ENCODE measurements around the gene DCHS1.

DCHS1 gene

DNA sequence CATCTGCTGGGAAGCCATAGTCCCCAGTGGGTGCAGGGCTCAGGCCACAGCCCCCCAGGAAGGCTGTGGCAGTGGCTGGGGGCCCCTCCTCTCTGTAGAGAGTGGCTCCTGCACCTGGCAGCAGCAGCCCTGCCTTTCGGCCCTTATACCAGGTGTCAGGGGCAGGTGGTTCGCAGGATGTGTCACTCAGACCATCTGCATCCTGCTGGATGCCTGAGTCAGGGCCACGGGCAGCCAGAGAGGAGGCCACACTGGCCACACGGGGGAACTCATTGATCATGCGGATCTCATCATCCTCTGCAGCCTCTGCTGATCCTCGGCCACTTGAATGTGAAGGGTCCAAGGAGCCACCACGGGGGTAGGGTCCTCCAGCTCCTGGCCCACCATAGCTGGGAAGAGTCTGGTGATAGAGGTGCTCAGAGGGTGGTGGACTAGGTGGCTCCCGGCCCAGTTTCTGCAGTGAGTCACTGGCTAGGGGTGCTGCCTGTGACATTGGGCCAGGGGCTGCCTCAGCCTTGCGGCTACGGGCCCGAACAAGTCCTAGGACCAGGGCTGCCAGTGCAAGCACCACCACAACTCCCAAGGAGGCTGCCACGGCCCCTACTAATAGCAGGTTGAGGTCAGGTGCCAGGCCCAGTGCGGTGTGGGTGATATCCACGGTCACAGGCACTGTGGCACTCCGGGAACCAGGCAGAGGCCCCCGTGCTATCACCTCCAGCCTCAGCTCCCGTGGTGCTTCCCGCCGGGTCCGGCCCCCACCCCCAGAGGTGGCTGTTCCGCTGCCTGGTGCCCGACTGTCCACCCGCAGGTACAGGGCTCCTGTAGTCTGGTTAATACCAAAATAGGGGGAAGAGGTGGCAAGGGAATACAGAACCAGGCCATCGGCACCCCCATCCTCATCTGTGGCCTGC, 33.1 kb downstream of the DCHS1 start:
- Mint-ChIP-seq H3K4me3 (no peak overlapping the region), H3K27ac (no peak overlapping the region), H3K27me3 (no peaks in the 10 kb centered on the region), H3K9me3 (no peaks in the 10 kb centered on the region), H3K4me1 (peaks cover 14% of the 10 kb centered on the region in 2 donors), H3K36me3 (peaks cover 0 to under 1% of the 10 kb centered on the region in 2 donors)
- ATAC-seq (replicated peaks) (no peak), DNase-seq (no peak)

DNA sequence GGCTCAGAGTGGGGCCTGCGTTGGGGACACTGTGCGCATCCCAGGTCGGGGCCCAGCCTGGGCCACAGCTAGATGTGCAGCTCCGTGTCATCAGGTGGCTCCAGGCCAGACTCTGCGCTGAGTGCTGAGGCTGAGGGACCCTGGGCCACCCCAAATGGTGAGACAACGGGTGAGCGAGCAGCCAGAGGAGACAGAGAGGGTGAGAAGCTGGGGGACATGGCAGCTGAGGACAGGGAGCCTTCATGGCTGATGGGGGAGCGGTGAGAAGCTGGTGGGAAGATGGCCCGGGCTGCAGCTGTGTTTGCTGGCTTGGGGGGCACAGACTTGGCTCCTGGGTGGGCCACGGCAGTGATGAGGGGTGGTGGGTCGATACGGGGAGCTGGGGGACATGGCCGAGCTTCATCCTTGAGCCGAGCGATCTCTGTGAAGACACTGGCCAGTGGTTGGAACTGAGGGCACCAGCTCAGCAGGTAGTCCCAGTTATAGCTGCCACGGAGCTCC, 33.8 kb downstream of the DCHS1 start:
- H3K9me3 Mint-ChIP-seq = no peaks in the 10 kb centered on the region
- H3K4me1 Mint-ChIP-seq = peaks cover 13 to 14% of the 10 kb centered on the region in 2 donors

DNA sequence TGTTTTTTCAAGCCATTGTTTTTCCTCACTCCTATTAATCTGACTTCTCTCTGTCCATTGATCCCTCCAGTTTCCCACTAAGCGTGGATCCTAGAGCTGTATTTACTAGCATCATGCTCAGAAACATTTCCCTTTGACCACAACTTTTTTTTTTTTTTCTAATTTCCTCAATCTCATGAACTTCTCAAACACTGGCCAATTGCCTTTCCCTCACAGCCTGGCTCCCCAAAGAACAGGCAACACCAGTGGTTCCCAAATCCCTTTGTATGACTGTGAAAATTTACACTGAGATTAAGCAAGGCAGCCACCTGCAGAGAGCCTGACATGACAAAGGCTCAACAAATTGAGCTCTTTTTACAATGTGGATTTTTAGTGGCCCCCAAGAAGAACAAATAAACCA, 35.0 kb downstream of the DCHS1 start:
- Mint-ChIP-seq H3K9me3 (no peaks in the 10 kb centered on the region), H3K4me3 (no peak overlapping the region), H3K4me1 (peaks cover 19 to 21% of the 10 kb centered on the region in 2 donors), H3K27me3 (no peaks in the 10 kb centered on the region), H3K27ac (no peak overlapping the region), H3K36me3 (peaks cover 6 to 11% of the 10 kb centered on the region in 2 donors)
- no peak for DNase-seq
- no peak for ATAC-seq (replicated peaks)

More for the DNA sequence above, 33.8 kb downstream of the DCHS1 start:
- Mint-ChIP-seq H3K4me3 (no peak overlapping the region), H3K27me3 (no peaks in the 10 kb centered on the region), H3K27ac (peak overlapping the region; percentile 83), H3K36me3 (peaks cover 0 to 6% of the 10 kb centered on the region in 2 donors)
- ATAC-seq (replicated peaks) (no peak), DNase-seq (no peak)

DNA sequence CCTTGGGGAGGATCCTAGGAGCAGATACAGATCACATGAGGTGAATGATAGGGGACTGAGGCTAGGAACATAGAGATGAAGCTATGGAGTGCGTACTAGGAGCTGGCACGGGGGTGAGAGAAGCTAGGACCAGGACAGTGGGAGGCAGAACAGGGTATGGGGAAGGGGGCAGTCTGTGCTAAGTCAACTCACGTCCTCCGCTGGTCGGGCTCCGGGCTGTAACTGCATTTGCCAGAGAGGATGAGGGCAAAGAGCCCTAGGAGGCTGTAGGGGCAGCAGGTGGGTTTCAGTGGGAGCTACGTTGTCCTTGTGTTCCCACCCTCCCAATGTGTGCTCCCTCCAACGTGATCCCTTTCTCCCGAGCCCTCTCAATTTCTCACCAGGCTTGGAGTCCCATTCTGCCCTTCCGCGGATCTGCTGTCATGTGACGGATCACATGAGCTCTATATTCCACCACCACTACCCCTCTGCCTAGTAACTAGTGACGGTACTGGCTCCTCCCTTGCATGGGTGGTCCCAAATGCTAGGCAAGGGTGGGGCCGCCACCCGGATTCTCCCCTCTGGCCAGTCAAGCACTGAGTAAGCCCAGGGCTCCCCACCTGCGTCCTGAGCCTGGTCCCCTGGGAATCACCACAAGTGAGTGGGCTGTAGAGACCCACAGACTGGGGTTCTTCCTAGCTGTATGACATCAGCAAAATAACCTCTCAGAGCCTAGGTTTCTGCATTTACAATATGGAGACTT, 36.4 kb downstream of the DCHS1 start, which contains the start of gene TPP1:
TPP1 (minus strand) TSS at position 419 of the 742 bp plus-strand sequence; CDS start at position 397, 22 bp downstream.
- Mint-ChIP-seq H3K9me3 (no peaks in the 10 kb centered on the region), H3K4me1 (peaks cover 23 to 25% of the 10 kb centered on the region in 2 donors), H3K36me3 (peaks cover 6 to 17% of the 10 kb centered on the region in 2 donors), H3K4me3 (no peak within 1 kb of the TSS), H3K27ac (no peak within 1 kb of the TSS), H3K27me3 (no peaks in the 10 kb centered on the region)
- DNase-seq (peak; percentile 97), ATAC-seq (replicated peaks) (peak; percentile 91 to 94)

DNA sequence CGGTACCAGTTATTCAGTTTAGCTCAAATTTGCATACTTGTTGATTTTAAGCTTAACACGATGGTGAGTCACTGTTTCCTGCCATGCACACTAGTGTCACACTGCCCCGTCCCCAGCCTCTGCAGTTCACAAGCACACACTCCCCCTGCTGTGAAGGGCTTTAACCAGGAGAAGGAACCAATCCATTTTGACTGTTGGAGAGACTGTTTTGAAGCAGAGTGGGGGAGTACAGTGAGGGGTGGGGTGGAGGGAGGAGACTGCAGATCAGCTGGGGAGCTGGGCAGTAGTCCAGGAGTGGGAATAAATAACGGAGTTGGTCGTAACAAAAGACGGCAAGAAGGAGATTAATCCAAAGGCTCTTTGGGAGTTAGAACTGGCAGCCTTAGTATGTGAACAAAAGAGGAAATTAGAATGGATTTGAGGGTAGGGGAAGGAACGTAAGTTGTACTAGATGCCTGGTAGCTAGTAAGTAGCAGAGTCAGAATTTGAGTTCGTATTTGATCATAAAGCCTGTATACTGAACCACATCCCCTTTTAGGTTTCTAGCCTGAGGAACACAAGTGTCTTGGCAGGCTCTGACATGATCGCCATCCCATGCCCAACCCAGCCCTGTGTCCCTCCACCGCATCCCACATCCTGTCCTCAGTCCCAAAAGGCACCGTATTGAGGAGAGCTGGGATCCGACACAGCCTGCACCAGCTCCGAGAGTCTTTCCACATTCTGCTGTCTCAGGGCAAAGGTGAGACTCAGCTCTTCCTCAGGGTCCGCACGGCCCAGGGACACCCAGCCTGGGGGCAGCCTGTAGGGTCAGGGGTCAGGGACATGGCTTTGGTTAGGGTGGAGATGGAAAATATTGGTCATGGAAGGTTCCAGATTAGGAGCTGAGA, 37.2 kb downstream of the DCHS1 start:
- H3K36me3 Mint-ChIP-seq = peaks cover 6 to 17% of the 10 kb centered on the region in 2 donors
- DNase-seq (peak; percentile 47), ATAC-seq (replicated peaks) (peak; percentile 70 to 74)
- no peaks in the 10 kb centered on the region for H3K27me3 Mint-ChIP-seq
- no peak overlapping the region for H3K4me3 Mint-ChIP-seq
- no peaks in the 10 kb centered on the region for H3K9me3 Mint-ChIP-seq
- no peak overlapping the region for H3K27ac Mint-ChIP-seq
- peaks cover 23 to 25% of the 10 kb centered on the region in 2 donors for H3K4me1 Mint-ChIP-seq

DNA sequence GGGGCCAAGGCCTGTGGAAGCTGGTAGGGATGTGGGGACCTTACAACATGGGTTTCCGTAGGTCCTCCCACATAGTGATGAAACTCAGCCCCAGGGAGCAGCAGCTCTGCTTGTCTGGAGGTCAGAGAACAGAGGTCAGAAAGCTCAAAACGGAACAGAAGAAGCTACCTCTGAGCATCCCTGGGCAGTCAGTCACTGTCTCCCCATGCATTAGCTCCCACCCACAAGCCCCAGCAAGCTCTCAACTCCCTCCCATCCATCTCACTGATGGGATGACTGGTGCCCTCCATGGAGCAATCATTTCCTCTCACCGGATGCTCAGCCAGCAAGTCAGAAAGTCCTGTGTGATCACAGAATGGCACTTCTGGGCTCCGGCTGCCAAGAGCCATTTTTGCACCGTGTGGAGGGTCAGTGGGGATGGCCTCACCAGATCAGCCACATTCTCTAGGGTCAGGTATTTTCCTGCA, 38.3 kb downstream of the DCHS1 start:
- Mint-ChIP-seq H3K27ac (peak overlapping the region; percentile 43), H3K27me3 (no peaks in the 10 kb centered on the region), H3K9me3 (no peaks in the 10 kb centered on the region), H3K4me1 (peaks cover 23 to 25% of the 10 kb centered on the region in 2 donors), H3K36me3 (peaks cover 6 to 17% of the 10 kb centered on the region in 2 donors), H3K4me3 (peak overlapping the region in 1 of 2 donors; percentile 37)
- no peak for ATAC-seq (replicated peaks)
- DNase-seq = no peak

DNA sequence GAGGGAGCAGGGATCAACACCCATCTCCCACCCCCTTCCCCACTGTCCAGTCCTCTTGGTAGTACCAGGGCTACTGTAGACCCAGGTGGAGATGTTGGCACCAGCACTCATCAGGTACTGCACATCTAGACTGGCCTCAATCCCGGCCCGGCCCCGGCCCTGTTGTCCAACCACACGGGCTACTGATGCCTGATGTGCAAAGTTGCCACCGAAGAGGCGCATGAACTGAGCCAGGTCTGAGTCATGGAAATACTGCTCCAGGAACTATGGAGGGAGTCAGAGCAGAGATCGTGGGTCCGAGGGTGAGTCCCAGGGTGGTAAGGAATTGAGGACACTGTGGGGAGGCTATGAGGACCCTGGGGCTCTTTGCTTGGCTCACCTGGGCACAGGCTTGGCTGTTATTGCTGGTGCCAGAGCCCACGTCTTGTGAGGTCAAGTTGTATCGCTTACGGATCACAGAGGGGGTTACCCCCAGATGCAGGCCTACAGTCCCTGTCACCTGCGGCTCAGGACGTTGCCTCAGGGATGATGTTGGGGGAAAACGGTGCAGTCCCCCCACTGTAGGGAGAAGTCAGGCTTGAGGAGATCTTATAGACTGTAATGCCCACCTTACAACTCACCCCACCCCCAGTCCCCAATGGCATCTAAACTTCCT, 38.9 kb downstream of the DCHS1 start:
- H3K4me1 Mint-ChIP-seq = peaks cover 21 to 25% of the 10 kb centered on the region in 2 donors

DNA sequence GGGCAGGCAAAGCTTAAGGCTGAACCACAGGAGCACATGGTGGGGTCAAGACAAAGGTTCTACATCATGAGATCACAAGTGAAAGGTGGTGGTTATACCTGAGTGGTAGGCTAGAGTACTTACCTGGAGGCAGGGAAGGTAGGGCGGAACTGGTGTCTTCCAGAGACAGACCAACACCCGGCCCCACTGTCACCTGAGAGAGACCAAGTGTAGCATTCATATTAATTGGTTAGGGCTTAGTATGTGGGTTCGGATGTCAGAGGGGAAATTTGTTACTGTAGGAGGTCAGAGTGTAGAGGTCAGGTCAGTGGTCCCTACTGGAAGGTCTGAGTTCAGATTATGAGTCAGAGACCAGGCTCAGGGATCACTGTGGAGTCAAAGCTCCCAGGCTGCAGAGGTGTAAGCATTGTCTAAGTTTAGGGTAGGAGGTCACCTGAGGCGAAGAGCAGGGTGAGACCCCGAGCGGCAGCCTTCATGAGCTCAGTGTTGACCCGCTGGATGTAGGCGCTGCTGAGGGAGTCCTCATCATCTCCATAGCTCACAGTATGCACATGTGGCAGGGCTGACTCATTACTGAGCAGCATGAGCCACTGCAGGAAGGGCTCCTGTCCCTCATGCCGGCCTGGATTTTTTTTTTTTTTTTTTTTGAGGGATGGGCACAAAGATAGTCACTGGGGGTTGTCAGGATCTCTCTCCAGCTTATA, 39.6 kb downstream of the DCHS1 start:
- Mint-ChIP-seq H3K36me3 (peaks cover 10 to 22% of the 10 kb centered on the region in 2 donors), H3K27ac (peak overlapping the region; percentile 52), H3K4me1 (peaks cover 25 to 30% of the 10 kb centered on the region in 2 donors), H3K4me3 (peak overlapping the region in 1 of 2 donors; percentile 39), H3K9me3 (no peaks in the 10 kb centered on the region), H3K27me3 (no peaks in the 10 kb centered on the region)
- DNase-seq = no peak
- no peak for ATAC-seq (replicated peaks)

More for the DNA sequence above, 38.9 kb downstream of the DCHS1 start:
- Mint-ChIP-seq H3K9me3 (no peaks in the 10 kb centered on the region), H3K27me3 (no peaks in the 10 kb centered on the region), H3K27ac (peak overlapping the region; percentile 52), H3K4me3 (peak overlapping the region; percentile 37 to 43), H3K36me3 (peaks cover 6 to 17% of the 10 kb centered on the region in 2 donors)
- ATAC-seq (replicated peaks) (no peak), DNase-seq (no peak)

DNA sequence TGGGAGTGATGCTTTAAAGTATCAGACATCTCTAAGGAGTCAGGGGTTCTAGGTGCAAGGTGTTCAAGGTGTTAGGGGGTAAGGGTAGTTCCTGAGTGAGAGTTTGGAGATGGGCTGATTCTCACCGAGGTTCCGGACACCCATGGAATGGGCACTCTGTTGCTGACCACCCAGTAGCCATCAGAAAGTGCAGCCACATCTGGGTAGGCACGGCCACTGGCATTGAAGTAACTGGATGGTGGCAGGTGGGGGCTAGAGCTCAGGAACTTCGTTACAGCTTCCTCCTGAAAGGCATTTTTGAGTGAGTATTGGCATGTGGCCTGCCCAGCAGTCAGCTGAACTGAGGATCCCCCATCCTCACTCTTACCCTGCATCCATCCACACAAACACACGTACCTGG, 40.6 kb downstream of the DCHS1 start:
- Mint-ChIP-seq H3K4me3 (no peak overlapping the region), H3K27me3 (no peaks in the 10 kb centered on the region), H3K4me1 (peaks cover 32 to 40% of the 10 kb centered on the region in 2 donors), H3K27ac (peak overlapping the region; percentile 68), H3K9me3 (no peaks in the 10 kb centered on the region), H3K36me3 (peaks cover 20 to 29% of the 10 kb centered on the region in 2 donors)
- ATAC-seq (replicated peaks) = no peak
- no peak for DNase-seq

DNA sequence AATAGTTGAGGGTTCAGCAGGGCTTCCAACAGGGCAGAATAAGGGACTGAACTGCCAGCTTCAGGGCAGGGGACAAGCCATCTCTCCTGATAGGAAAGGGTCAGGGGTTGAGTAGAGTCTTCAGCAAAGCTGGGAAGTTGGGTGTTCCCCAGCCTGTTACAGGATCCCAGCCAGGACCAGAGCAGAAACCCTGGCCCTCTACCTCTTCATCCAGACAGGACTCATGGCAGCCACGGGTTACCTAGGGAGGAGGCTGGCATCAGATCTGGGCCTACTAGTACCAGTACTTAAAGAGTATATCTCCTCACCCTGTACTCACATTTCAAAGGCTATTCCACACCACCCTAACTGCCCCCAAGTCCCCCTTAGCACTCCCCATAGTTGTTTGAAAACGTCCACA, 41.2 kb downstream of the DCHS1 start:
- no peaks in the 10 kb centered on the region for H3K9me3 Mint-ChIP-seq
- peaks cover 38 to 46% of the 10 kb centered on the region in 2 donors for H3K4me1 Mint-ChIP-seq
- H3K27me3 Mint-ChIP-seq = no peaks in the 10 kb centered on the region
- peaks cover 26 to 35% of the 10 kb centered on the region in 2 donors for H3K36me3 Mint-ChIP-seq
- ATAC-seq (replicated peaks) (no peak), DNase-seq (no peak)
- no peak overlapping the region for H3K4me3 Mint-ChIP-seq
- H3K27ac Mint-ChIP-seq = no peak overlapping the region

DNA sequence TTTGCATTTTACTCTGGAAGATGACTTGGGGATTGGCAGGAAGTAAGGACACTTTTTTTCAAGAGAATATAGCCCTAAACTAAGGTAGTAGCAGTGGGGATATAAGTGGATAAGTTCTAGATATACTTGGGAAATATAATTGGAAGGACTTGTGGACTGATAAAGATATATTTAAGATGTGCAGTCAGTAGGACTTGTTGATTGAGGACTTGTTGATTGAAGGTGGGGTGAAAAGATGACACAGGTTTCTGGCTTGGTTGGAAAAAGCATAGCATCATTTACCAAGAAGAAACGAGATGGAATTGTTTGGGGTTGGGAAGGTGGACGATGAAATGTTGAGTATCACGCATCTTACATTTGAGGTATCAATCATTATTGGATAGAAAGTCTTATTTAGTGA, 42.1 kb downstream of the DCHS1 start:
- Mint-ChIP-seq H3K4me1 (peaks cover 39 to 48% of the 10 kb centered on the region in 2 donors), H3K27ac (no peak overlapping the region), H3K36me3 (peaks cover 35 to 40% of the 10 kb centered on the region in 2 donors)

DNA sequence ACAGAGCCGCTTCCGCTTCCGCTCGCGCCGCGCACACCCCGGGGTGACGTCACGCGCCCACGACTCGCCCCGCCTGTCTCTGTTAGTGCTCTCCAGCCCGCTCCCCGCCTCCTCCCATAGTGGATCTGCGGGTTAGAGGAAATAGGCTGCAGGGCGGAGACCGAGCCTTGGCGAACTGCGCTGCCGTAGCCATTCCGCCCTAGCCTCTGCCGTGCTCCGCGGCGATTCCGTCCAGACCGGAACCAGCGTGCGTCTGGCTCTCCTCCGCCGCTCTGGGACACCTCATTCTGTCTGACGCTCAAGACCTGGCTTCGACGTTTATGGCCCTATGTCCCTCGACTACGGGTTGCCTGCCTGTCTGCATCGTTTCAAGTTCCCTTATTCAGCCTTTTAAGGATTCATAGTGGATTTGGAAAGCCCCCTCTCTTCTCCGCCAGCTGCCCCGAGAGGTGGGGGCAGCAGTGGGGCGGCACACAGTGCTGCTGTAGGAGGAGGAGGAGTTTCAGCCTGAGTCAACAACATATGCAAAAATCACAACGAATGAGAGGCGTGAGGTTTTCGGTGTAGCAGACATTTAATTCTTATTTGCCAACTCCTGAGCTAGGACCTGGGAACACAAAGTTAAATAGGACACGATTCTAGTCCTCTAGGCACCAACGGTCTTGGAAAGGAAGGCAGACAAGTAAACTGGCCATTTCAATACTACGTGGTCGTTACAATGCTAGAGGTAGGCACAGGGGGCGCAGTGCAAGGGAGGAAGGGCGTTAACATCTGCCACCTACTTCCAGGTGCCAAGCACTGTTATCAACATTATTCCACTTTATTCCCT, 43.2 kb downstream of the DCHS1 start, which contains the start of gene TAF10:
TAF10 (minus strand) TSS at position 4 of the 829 bp plus-strand sequence. CDS start 27 bp downstream, outside the sequence.
- H3K4me3 Mint-ChIP-seq = peak within 1 kb of the TSS in 1 of 2 donors; percentile 93
- DNase-seq = peak; percentile 91
- ATAC-seq (replicated peaks) = peak; percentile 82 to 87
- no peaks in the 10 kb centered on the region for H3K9me3 Mint-ChIP-seq
- H3K36me3 Mint-ChIP-seq = peaks cover 43% of the 10 kb centered on the region in 2 donors
- H3K27me3 Mint-ChIP-seq = no peaks in the 10 kb centered on the region
- H3K27ac Mint-ChIP-seq = peak within 1 kb of the TSS; percentile 94
- peaks cover 43 to 51% of the 10 kb centered on the region in 2 donors for H3K4me1 Mint-ChIP-seq

More for the DNA sequence above, 42.1 kb downstream of the DCHS1 start:
- Mint-ChIP-seq H3K27me3 (no peaks in the 10 kb centered on the region), H3K9me3 (no peaks in the 10 kb centered on the region), H3K4me3 (no peak overlapping the region)
- no peak for ATAC-seq (replicated peaks)
- DNase-seq = no peak

Measured in stimulated activated naive B cell treated with anti-CD40 and anti-IgM and Interleukin-4, amounts not matched to agents 10 μg/mL and 1 μg/mL and 100 μg/mL, for 72 hours (primary cell).